HepG2 (cell line): Measurements from ENCODE around the gene UBFD1. TPM values are rescaled to one million over a fixed set of nuclear protein-coding genes. Genes with fewer than 3 reads are reported as not detected.

Source experiments
- CERS6 ChIP-seq: sonication (generic); formaldehyde crosslinking; IDR thresholded peaks from 2 replicates; pipeline ENCODE4 v1.5.0; 2020; ENCODE audit warnings: missing genetic modification reagents
- DRAP1 ChIP-seq: IDR thresholded peaks from 2 replicates; pipeline ENCODE4 v1.6.1; 2016; ENCODE audit warnings: missing genetic modification reagents, missing compliant biosample characterization
- FOXO1 ChIP-seq: sonication (generic); formaldehyde crosslinking; IDR thresholded peaks from 2 replicates; pipeline ENCODE4 v1.4.0; 2020; ENCODE audit warnings: missing genetic modification reagents
- GATAD1 ChIP-seq: IDR thresholded peaks from 2 replicates; pipeline ENCODE4 v1.6.1; 2016; ENCODE audit warnings: missing genetic modification reagents, missing compliant biosample characterization
- HOXD1 ChIP-seq: sonication (generic); formaldehyde crosslinking; IDR thresholded peaks from 2 replicates; pipeline ENCODE4 v1.5.0; 2020; ENCODE audit warnings: missing genetic modification reagents
- MEIS1 ChIP-seq: sonication (generic); formaldehyde crosslinking; IDR thresholded peaks from 2 replicates; pipeline ENCODE4 v1.9.0; 2021; ENCODE audit warnings: mild to moderate bottlenecking, missing genetic modification reagents, moderate library complexity, borderline replicate concordance
- NCOR1 ChIP-seq: fragments of 200-600 bp; sonication (generic); IDR thresholded peaks from 2 replicates; pipeline ENCODE4 v1.7.0; 2017; ENCODE audit warnings: antibody characterized with exemption, low read length, borderline replicate concordance
- NFYC ChIP-seq: IDR thresholded peaks from 2 replicates; pipeline ENCODE4 v1.6.1; 2016; ENCODE audit warnings: missing genetic modification reagents, missing compliant biosample characterization
- NR2C2 ChIP-seq: sonication (generic); formaldehyde crosslinking; IDR thresholded peaks from 2 replicates; pipeline ENCODE4 v1.4.0; 2020; ENCODE audit warnings: missing genetic modification reagents, mild to moderate bottlenecking, moderate library complexity, borderline replicate concordance
- POLR2A ChIP-seq, 2 experiments: IDR thresholded peaks; 2 replicates each; pipeline ENCODE4 v1.6.1; 2011; ENCODE audit warnings: low read depth in 2 of 2, low read length in 2 of 2, mild to moderate bottlenecking in 1 of 2, moderate library complexity in 1 of 2; ENCODE audit not compliant: insufficient read depth in 1 of 2
- SKIL ChIP-seq: sonication (generic); formaldehyde crosslinking; IDR thresholded peaks from 2 replicates; pipeline ENCODE4 v1.8.0; 2022; ENCODE audit warnings: missing genetic modification reagents, mild to moderate bottlenecking, moderate library complexity, borderline replicate concordance
- SMARCE1 ChIP-seq: fragments of 450-650 bp; IDR thresholded peaks from 2 replicates; pipeline ENCODE4 v1.6.1; 2017; ENCODE audit warnings: borderline replicate concordance
- TCF7 ChIP-seq: sonication (generic); IDR thresholded peaks from 2 replicates; pipeline ENCODE4 v1.6.1; 2016; ENCODE audit warnings: antibody characterized with exemption, low read depth
- TEAD3 ChIP-seq: optimal IDR thresholded peaks from 2 replicates; pipeline ENCODE3; 2016; ENCODE audit warnings: borderline replicate concordance
- TMF1 ChIP-seq: sonication (generic); formaldehyde crosslinking; IDR thresholded peaks from 2 replicates; pipeline ENCODE4 v1.8.1; 2022; ENCODE audit warnings: low read depth, missing genetic modification reagents
- ZBTB37 ChIP-seq: sonication (generic); formaldehyde crosslinking; IDR thresholded peaks from 2 replicates; pipeline ENCODE4 v1.4.0; 2020; ENCODE audit warnings: mild to moderate bottlenecking, missing genetic modification reagents
- ZNF232 ChIP-seq: sonication (generic); formaldehyde crosslinking; IDR thresholded peaks from 2 replicates; pipeline ENCODE4 v1.4.0; 2020; ENCODE audit warnings: missing genetic modification reagents, borderline replicate concordance
- ZNF234 ChIP-seq: sonication (generic); formaldehyde crosslinking; conservative IDR thresholded peaks from 2 replicates; pipeline ENCODE4 v1.5.1; 2020; ENCODE audit warnings: mild to moderate bottlenecking, missing genetic modification reagents
- ZNF335 ChIP-seq: sonication (generic); formaldehyde crosslinking; IDR thresholded peaks from 2 replicates; pipeline ENCODE4 v1.4.0; 2020; ENCODE audit warnings: missing genetic modification reagents
- ZNF337 ChIP-seq: sonication (generic); formaldehyde crosslinking; IDR thresholded peaks from 2 replicates; pipeline ENCODE4 v1.5.1; 2020; ENCODE audit warnings: missing genetic modification reagents, low read depth, mild to moderate bottlenecking, borderline replicate concordance
- ZNF33A ChIP-seq: sonication (generic); formaldehyde crosslinking; IDR thresholded peaks from 2 replicates; pipeline ENCODE4 v1.5.1; 2020; ENCODE audit warnings: missing genetic modification reagents, mild to moderate bottlenecking, moderate library complexity, borderline replicate concordance
- ZNF737 ChIP-seq: sonication (generic); formaldehyde crosslinking; IDR thresholded peaks from 2 replicates; pipeline ENCODE4 v1.5.0; 2020; ENCODE audit warnings: missing genetic modification reagents, mild to moderate bottlenecking, borderline replicate concordance
- ZNF75D ChIP-seq: sonication (generic); formaldehyde crosslinking; IDR thresholded peaks from 2 replicates; pipeline ENCODE4 v1.8.1; 2023; ENCODE audit warnings: missing genetic modification reagents, mild to moderate bottlenecking, borderline replicate concordance
- ZNF772 ChIP-seq: sonication (generic); formaldehyde crosslinking; IDR thresholded peaks from 2 replicates; pipeline ENCODE4 v1.5.0; 2020; ENCODE audit warnings: mild to moderate bottlenecking, missing genetic modification reagents
- ZSCAN21 ChIP-seq: sonication (generic); formaldehyde crosslinking; IDR thresholded peaks from 2 replicates; pipeline ENCODE4 v1.8.0; 2022; ENCODE audit warnings: mild to moderate bottlenecking, missing genetic modification reagents, moderate library complexity, borderline replicate concordance
- ZSCAN25 ChIP-seq: sonication (generic); formaldehyde crosslinking; IDR thresholded peaks from 2 replicates; pipeline ENCODE4 v1.8.0; 2022; ENCODE audit warnings: mild to moderate bottlenecking, missing genetic modification reagents
- polyA plus RNA-seq, 8 experiments: library from polyadenylated mRNA; depleted of rRNA in 3 of 8; stranded (reverse) in 7 of 8; unstranded in 1 of 8; fragments of >200 nt; fragmentation: Illumina TruSeq in 4 of 8; extraction: Trizol in 4 of 8; gene quantifications; 2 replicates each; pipeline versions ENCODE4 v1.2.1 to v1.2.3, GENCODE V29; 2011 to 2016; ENCODE audit warnings: low read depth in 4 of 8, missing spikeins in 1 of 8, mixed read lengths in 1 of 8; ENCODE audit not compliant: insufficient read depth in 1 of 8
- total RNA-seq, 5 experiments: library from RNA; depleted of rRNA; stranded (reverse); fragments of >200 nt; fragmentation: Illumina TruSeq; extraction: Trizol; gene quantifications; 2 replicates each; pipeline ENCODE4 v1.2.3, GENCODE V29; 2016; ENCODE audit warnings: low read depth in 1 of 5

UBFD1 gene
- total and polyA plus RNA-seq, 2 of the 13 experiments (the other 11 are each of a cell fraction or from before 2014, with no cell fraction given) = 100 to 111 TPM

- TF ChIP-seq ZSCAN21 (peak; percentile 91), TMF1 (CRISPR knock-in tag) (peak; percentile 97), ZBTB37 (no peak), TCF7 (no peak), POLR2A (IDR thresholded peaks at IDR 0.05; ENCODE audit: insufficient read depth in 1 of 2, low read depth in 2 of 2, low read length in 2 of 2) (peak; percentile 95 to 99), CERS6 (CRISPR knock-in tag) (peak; percentile 56; the same call in 1 of the 2 replicates), ZNF232 (CRISPR knock-in tag) (peak; percentile 91; the same call in 1 of the 2 replicates), HOXD1 (CRISPR knock-in tag) (peak; percentile 98), NCOR1 (no peak; the same call in 1 of the 2 replicates), ZNF772 (peak; percentile 50; the same call in 1 of the 2 replicates), MEIS1 (CRISPR knock-in tag) (peak; percentile 86; the same call in 1 of the 2 replicates), ZNF337 (CRISPR knock-in tag) (no peak), TEAD3 (CRISPR knock-in tag) (peak; percentile 78), NR2C2 (CRISPR knock-in tag) (peak; percentile 74), ZNF75D (CRISPR knock-in tag) (no peak), GATAD1 (CRISPR knock-in tag) (peak; percentile 76; the same call in 1 of the 2 replicates), NFYC (CRISPR knock-in tag) (peak; percentile 55), ZNF737 (CRISPR knock-in tag) (no peak), ZSCAN25 (CRISPR knock-in tag) (peak; percentile 77; the same call in 1 of the 2 replicates), ZNF33A (CRISPR knock-in tag) (no peak; the same call in 1 of the 2 replicates), ZNF335 (CRISPR knock-in tag) (no peak; the same call in 1 of the 2 replicates), FOXO1 (CRISPR knock-in tag) (peak; percentile 87), SMARCE1 (no peak), DRAP1 (CRISPR knock-in tag) (peak; percentile 81; the same call in 1 of the 2 replicates), ZNF234 (no peak; the same call in 1 of the 2 replicates), SKIL (CRISPR knock-in tag) (no peak)
Observed at GRCh38 chr16:23510164-23510914, 47.2 kb upstream of the UBFD1 start, which contains the start of gene GGA2 (continued).
